Prostate gland (tissue), 2 donors: ENCODE results near the gene BTBD17. TPM values are rescaled to one million over a fixed set of nuclear protein-coding genes. Genes with fewer than 3 reads are reported as not detected.

ENCODE experiments used
- DNase-seq: peaks from one replicate; pipeline ENCODE4 v3.0.0-alpha.2; 2019; ENCODE audit warnings: low spot score
- H3K27ac ChIP-seq, 2 donors: fragments of 200-600 bp; sonication (generic); 2 replicates each; pipeline ENCODE4 v1.5.1; 2017 to 2019
- H3K27me3 ChIP-seq: fragments of 200-600 bp; sonication (generic); replicated peaks from 2 replicates; pipeline ENCODE4 v1.5.1; 2019; ENCODE audit not compliant: insufficient read depth
- H3K36me3 ChIP-seq, 2 donors: fragments of 200-600 bp; sonication (generic); 1 replicate in 1 of 2; 2 replicates in 1 of 2; pipeline versions ENCODE4 v1.5.1 to v1.8.1; 2017 to 2019
- H3K4me1 ChIP-seq: fragments of 200-600 bp; sonication (generic); replicated peaks from 2 replicates; pipeline ENCODE4 v1.5.1; 2019
- H3K4me3 ChIP-seq, 2 donors: fragments of 200-600 bp; sonication (generic); 2 replicates each; pipeline ENCODE4 v1.5.1; 2017 to 2019
- H3K9me3 ChIP-seq: fragments of 200-600 bp; sonication (generic); 2 replicates; pipeline ENCODE4 v1.5.1; 2017
- CTCF ChIP-seq, 4 experiments: fragments of 200-600 bp in 2 of 4; fragments of 450-650 bp in 2 of 4; sonication (generic) in 2 of 4; IDR thresholded peaks; 1 replicate in 3 of 4; 2 replicates in 1 of 4; pipeline ENCODE4 v1.5.1; 2016 to 2019; ENCODE audit warnings: antibody characterized with exemption in 4 of 4, mild to moderate bottlenecking in 2 of 4, moderate library complexity in 2 of 4
- POLR2A ChIP-seq: fragments of 450-650 bp; IDR thresholded peaks from one replicate; pipeline ENCODE4 v1.6.1; 2016; ENCODE audit warnings: antibody characterized with exemption, mild to moderate bottlenecking
- POLR2AphosphoS5 ChIP-seq: sonication (generic); formaldehyde crosslinking; IDR thresholded peaks from one replicate; pipeline ENCODE4 v1.6.1; 2017; ENCODE audit warnings: antibody characterized with exemption
- WGBS: methylation state at CpG from one replicate; pipeline ENCODE4 v1.1.5; 2018; 5-methylcytosine and 5-hydroxymethylcytosine counted together
- intact Hi-C: fragments of 100-400 bp; cut with DNase I; formaldehyde crosslinking; loops from one replicate; pipeline ENCODE4 v1.14.2; 2022
- total RNA-seq, 2 donors: library from RNA; depleted of rRNA; stranded (reverse); fragments of >200 nt; gene quantifications; one replicate each; pipeline ENCODE4 v1.1.0, GENCODE V29; 2016

The BTBD17 gene
- total RNA-seq, 2 donors from 2014 or later: not detected

- TF ChIP-seq CTCF (IDR thresholded peaks at IDR 0.05) (no peak), POLR2A (no peak), POLR2AphosphoS5 (no peak)
- H3K36me3 ChIP-seq: no peaks in the 10 kb centered on the region
- intact Hi-C loops: no loop called here
- no peak for DNase-seq
- no peak overlapping the region for H3K27ac ChIP-seq
- WGBS: 70% methylated on average over 12 of the region's 12 CpGs
- H3K4me1 ChIP-seq: no peaks in the 10 kb centered on the region
- no peak overlapping the region for H3K4me3 ChIP-seq
- H3K9me3 ChIP-seq: no peaks in the 10 kb centered on the region
- no peaks in the 10 kb centered on the region for H3K27me3 ChIP-seq
These were observed 27.6 kb upstream of the BTBD17 start for GRCh38 chr17:74389084-74389753.

GRCh38 chr17:74387365-74388218 is 25.9 kb upstream of the BTBD17 start:
- no peaks in the 10 kb centered on the region for H3K9me3 ChIP-seq
- H3K36me3 ChIP-seq: no peaks in the 10 kb centered on the region
- DNase-seq: no peak
- no peaks in the 10 kb centered on the region for H3K27me3 ChIP-seq
- no peak overlapping the region for H3K27ac ChIP-seq
- WGBS: 79% methylated on average over 17 of the region's 17 CpGs
- H3K4me3 ChIP-seq: no peak overlapping the region
- H3K4me1 ChIP-seq: no peaks in the 10 kb centered on the region
- TF ChIP-seq POLR2A: no peak
- peak in 1 of 4 experiments; percentile 12 for TF ChIP-seq CTCF (IDR thresholded peaks at IDR 0.05)
- intact Hi-C loops: no loop called here

DNA sequence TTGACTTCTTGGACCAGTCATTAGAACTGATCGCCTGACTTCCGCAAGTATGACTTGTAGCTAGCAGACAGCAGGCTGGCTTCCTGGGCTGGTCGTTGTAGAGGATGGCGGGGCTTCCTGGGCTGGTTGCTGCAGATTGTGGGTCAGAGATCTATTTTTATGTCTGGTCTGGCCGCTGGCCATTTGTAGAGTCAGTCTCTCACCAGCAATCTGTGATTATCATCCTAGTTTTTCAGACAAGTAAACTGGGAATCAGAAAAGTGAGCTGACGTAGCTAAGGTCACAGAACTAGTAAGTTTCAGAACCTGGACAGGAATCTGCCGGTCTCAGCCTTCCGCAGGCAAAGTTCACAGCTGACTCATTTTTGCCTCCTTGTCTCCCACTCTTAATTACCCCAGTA is 24.7 kb upstream of the BTBD17 start:
- no peak overlapping the region for H3K4me3 ChIP-seq
- DNase-seq: no peak
- H3K4me1 ChIP-seq: no peaks in the 10 kb centered on the region
- intact Hi-C loops: no loop called here
- no peaks in the 10 kb centered on the region for H3K36me3 ChIP-seq
- H3K9me3 ChIP-seq: no peaks in the 10 kb centered on the region
- H3K27ac ChIP-seq: no peak overlapping the region
- TF ChIP-seq POLR2A: no peak
- no peak for TF ChIP-seq POLR2AphosphoS5
- H3K27me3 ChIP-seq: no peaks in the 10 kb centered on the region
- WGBS: 67% methylated on average over 8 of the region's 8 CpGs

DNA sequence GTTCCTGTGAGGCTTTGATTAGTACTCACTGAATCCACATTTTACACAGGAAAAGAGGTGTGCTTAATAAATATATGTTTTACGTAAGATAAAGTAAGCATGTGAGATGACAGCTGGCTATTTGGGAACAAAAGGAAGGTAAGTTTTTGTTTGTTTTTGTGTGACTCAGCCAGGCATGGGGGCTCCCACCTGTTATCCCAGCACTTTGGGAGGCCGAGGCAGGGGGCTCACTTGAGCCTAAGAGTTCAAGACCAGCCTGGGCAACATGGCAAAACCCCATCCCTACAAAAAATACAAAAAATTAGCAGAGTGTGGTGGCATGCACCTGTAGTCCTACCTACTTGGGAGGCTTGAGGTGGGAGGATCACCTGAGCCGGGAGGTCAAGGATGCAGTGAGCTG is 23.5 kb upstream of the BTBD17 start:
- H3K36me3 ChIP-seq: no peaks in the 10 kb centered on the region
- no peaks in the 10 kb centered on the region for H3K9me3 ChIP-seq
- no peak for TF ChIP-seq CTCF (IDR thresholded peaks at IDR 0.05)
- TF ChIP-seq POLR2AphosphoS5: no peak
- TF ChIP-seq POLR2A: no peak
- WGBS: 91% methylated on average over 3 of the region's 3 CpGs
- peaks cover under 1% of the 10 kb centered on the region for H3K4me1 ChIP-seq
- H3K4me3 ChIP-seq: no peak overlapping the region
- no peaks in the 10 kb centered on the region for H3K27me3 ChIP-seq
- no peak overlapping the region for H3K27ac ChIP-seq
- intact Hi-C loops: no loop called here
- DNase-seq: no peak

- no peak overlapping the region for H3K4me3 ChIP-seq
- no peak for TF ChIP-seq CTCF (IDR thresholded peaks at IDR 0.05)
- no peak for TF ChIP-seq POLR2A
- no peak for TF ChIP-seq POLR2AphosphoS5
- H3K9me3 ChIP-seq: no peaks in the 10 kb centered on the region
- no peaks in the 10 kb centered on the region for H3K27me3 ChIP-seq
- DNase-seq: no peak
- no peak overlapping the region for H3K27ac ChIP-seq
- H3K4me1 ChIP-seq: peaks cover 7% of the 10 kb centered on the region
- WGBS: 90% methylated on average over 5 of the region's 5 CpGs
- intact Hi-C loops: no loop called here
- no peaks in the 10 kb centered on the region for H3K36me3 ChIP-seq
These were observed 21.5 kb upstream of the BTBD17 start for GRCh38 chr17:74383141-74383540.
